GM18870 (cell line): ENCODE results near the gene MICB.
"Not testable (repeated sequence)": the region's sequence is repeated elsewhere in the genome, so short reads cannot be mapped to it uniquely, and the experiment has no call there.

Experiments
- ATAC-seq: cut with Tn5 transposase; IDR thresholded peaks from one replicate; pipeline ENCODE4 v1.9.1; 2021; ENCODE audit warnings: moderate library complexity; ENCODE audit not compliant: unreplicated experiment

The MICB gene

DNA sequence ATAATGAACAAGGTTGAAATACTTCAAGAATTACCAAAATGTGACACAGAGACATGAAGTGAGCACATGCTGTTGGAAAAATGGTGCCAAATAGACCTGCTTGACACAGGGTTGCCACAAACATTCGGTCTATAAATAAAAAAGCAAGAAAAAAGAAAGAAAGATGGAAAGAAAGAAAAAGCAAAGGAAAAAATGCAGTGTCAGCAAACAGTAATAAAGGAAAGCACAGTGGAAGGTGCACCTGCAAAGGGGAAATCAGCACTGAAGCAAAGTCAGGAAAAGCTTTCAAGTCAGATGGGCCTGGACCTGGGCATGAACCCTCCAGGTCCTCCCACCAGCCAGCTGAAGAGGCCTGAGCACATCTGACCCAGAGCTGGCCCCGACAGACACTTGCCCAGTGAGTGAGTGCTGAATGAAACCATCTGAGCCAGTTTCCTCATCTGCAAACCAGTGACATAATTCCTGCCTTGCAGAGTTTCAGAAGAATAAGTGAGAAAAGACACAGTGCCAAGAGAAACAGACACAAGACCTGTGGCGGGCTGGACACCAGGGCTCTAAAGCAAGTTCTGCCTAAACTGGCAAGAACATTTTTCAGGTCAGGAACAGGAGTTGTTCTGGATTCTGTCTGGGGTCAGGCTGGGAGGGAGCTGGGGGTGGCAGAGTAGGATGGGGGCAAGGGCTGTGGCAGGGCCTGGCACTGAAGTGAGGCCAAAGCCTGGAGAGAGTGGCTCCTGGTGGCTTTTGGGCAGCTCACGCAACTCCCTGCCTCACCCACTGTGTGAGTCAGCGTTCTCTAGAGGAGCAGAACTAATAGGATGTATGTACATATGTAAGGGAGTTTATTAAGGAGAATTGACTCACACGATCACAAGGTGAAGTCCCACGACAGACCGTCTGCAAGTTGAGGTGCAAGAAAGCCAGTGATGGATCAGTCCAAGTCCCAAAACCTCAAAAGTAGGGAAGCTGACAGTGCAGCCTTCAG is 23.9 kb upstream of the MICB start:
- ATAC-seq: no peak

DNA sequence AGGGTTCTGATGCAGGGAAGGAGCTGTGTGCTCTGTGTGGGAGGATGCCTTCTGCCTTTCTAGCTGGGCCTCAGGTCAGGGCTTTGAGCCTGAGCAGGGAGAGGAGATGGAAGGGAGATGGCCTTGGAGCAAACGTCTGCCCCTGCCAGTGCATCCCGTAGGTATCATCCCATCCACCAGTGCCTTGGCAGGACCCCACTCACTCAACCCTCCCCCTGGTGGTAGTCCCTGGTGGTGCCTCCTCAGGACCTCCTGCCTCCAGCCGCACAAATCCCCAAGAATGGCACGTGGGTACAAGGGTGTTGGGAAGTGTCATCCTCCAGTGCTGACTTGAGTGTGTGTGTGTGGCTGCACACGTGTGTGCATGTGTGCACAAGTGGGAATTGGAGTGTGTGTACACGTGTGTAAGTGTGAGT is 23.1 kb upstream of the MICB start:
- ATAC-seq: no peak

DNA sequence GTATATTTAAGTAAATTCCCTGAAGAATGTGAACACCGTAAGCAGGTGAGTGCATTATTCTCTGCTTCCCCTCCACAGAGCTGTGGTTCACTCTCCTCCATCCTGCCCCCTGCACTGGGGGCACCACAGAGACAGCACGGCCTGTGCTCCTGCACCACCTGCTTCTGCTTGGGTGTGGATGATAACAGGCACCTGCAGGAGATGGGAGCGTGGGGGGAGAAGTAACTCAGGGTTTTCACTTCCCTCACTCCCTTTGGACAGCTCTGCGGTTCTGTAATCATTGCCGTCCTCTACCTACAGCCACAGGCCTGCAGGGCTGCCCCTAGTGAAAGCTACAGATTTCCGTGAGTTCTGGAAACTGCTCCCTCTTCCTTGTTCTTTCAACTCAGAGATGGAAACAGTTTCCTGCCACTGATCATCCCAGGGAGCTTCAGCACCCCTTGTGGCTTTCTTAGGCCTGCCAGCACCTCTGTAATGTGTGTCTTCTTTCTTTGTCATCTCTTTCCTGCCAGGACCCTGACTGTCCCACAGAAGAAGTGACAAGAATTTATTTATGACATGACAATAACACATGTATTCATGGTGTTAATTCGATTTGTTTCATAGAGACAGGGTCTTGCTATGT is 21.3 kb upstream of the MICB start:
- ATAC-seq: no peak

DNA sequence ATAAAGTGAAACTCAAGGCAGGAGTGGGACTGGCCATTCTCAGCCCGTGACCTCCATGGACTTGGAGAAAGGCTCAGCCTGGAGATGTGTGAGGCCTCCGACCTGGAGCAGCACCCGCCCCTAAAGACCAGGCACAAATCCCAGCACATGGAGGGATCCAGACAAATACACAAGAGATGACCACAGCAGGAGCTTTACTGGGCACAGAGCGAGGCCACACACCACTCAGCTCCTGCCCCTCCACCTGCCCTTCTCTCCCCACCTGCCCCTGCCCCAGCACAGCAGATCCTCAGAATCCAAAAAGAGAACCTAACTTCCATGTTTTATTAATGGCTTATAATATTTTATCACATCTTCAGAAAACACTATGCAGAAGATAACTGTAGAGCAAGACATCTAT is 20.4 kb upstream of the MICB start:
- ATAC-seq: no peak

DNA sequence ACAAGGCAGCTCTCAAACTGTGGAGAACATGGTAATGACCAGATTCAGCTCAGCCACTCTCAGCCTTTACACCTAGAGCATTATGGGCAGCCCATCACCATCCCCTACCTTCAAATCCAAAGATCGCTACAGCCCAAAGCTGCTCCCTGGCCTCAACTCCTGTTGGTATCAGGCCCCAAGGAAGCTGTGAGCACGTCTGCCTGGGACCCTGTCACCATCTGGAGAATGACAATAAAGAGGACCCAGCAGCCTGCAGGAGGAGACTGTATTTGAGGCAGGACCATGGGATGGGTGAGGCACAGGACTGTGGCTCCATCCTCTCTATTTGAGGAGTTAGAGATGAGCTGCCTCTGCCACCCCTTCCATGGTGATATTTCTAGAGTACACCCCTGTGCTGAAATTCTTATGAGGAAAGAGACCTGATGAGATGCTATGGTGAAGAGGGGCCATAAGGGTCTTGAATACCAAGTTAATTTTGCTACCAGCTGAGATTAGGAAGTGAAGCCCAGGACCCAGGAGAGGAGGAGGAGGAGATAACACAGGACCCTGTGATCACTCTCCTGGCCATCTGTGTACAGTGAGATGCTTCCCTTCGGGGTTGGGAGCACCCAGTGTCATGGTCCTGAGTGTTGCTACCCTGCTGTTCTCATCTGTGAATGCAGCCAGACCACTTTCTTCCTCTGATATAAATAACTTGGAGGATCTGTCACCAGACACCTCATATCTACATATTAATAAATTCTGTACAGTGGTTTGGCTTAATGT is 19.6 kb upstream of the MICB start:
- no peak for ATAC-seq

DNA sequence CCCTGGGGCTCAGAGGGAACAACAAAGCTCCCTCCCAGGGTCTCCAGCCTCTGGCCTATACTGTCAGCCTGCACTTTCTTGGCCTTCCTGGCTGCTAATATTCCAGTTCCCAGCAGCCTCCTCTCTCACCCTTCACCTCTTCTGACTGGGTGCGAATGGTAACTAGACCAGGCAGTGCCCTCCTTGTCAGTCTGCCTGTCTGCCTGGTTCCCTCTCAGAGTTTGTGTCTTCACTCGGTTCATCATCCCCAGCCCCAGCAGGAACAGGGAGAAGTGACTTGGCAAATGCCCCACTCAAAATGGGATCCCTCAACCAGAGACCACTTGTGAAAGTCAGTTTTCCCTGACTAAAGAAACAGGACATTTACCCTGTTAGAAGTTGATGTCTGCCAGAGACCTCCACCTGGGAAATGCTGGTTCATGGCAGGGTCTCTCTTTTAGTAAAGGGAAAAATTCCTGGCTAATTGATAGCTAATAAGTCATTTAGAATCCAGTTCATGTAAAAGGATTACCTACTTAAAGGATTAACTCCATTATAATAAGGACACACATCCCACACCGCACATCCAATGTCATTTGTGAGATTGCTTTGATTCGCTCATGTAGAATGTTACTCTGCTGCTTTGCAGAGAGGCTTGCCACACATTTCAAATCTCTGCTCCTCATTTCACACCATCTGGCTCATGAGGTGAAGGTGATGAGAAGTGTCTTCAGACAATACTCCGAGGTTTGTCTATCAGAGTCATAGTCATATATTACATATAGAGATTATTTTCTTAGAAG is 18.6 kb upstream of the MICB start:
- ATAC-seq: no peak

DNA sequence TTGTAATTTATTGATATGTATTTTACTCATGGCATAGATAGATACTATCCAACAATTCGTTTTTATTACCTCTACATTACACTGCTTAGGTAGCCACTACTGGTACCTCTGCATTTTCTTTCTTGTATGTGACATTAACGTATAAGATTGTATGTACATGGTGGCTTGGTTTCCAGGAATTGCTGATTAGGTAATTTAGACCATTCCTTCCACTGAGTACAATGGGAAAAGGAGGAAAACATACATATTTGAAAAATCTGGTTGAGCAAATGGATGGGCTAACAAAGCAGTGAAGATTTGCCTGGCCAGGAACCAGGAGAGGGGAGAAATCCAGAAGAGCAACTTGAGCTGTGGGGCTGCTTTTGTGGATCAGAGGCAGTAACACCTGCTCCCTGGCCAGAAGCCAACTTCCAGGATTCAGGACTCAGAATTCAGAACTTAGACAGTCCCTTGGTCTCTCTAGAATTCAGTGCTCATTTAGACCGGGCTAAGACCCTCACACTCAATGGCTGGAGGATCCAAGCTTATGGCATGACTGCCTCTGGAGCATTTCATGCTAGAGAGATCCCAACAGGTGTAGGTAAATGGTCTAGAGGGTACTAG is 17.9 kb upstream of the MICB start:
- no peak for ATAC-seq

DNA sequence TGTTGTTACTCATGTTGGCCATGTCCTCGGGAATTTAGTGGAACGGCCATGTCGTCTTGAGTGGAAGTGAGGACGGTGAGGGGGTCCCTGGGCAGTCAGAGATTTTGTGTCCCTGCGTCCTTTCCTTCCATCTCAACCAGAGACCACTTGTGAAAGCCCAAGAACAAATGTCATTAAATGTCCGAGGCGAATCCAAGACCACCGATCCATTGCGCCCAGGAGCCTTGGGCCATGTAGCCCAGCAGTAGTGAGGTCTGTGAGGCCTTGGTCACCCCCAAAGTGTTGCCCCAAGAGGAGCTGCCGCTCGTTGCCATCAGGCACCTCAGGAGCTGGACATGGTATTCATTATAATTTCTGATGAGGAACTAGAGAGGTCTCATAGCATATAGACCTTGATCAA is 17.4 kb upstream of the MICB start:
- no peak for ATAC-seq

DNA sequence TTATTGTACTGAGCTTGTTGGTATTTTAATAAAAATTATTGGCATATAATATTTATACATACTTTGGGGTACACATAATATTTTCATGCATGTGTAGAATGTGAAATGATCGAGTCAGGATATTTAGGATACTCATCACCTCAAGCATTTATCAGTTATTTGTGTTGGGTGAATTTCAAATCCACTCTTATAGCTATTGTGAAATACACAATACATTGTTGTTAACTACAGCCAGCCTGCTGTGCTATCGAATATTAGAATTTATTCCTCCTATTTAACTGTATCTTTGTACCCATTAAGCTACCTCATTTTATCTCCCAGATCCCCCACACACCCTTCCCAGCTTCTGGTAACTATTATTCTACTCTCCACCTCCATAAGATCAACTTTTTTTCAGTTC is 14.6 kb upstream of the MICB start:
- no peak for ATAC-seq

DNA sequence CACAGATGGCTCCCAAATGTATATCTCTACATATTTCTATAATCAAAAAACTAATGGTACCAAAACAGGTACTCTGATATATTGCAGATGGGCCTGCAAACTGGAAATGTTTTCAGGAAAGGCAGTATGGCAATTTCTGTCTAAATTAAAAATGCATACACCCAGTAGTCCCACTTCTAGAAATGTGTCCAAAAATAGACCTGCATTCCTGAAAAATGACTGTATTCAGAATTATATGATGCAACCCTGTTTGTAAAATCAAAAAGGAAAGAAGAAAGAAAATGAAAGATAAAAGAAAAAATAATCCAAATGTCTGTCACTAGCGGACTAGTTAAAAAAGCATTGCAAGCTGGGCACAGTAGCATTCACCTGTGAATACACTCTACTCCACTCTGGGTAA is 12.9 kb upstream of the MICB start:
- no peak for ATAC-seq

DNA sequence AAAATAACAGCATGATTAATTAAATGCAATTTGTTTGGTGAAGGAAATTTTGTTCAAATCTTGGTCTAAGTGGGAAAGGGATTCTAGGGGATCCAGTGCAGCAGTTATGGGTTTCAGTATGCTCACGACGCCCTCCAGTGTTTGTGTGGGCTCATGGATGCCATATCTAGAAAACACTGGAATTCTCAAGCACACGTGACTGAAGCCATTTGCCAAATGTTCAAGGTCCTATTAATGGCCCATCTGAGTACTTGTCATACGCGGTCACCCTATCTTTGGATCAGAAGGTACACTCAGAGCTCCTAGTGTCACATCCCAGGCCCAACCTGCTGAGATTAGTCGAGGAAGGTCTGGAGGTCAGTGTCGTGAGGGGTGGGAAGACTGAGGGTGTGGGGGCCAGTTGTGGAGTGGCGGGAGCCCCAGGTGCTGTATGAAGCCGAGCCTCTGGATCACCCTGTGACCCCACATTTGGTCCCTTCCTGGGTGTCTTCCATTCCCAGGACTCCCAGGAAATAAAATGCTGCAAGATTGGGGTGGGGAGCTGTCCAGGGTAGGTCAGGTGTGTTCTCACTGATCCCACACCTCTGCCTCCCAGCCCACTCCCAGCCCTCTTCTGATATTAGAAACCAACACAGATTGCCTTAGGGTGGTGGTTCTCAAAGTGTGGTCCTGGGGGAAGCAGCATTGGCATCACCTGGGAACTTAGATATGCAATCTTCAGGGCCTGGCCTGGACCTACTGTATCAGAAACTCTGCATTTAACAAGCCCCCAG is 11.7 kb upstream of the MICB start:
- not testable (repeated sequence) for ATAC-seq

DNA sequence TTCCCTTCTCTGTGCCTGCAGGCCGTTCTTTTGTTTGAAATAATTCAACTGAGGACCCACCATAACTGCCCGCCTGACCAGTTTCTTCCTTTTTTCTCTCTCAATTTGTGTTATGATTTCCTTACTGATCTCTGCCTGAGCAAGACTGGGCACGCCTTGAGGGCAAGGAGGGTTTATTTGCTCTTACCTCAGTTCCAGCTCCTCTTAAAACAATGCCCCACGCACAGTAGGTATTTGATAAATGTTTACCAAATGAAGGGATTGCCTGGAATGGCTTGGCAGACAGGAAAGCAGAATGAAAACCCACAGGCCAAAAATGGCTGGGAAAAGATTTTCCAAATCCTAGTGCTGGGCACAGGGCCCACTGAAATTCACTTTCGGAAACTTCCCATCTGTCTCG is 10.3 kb upstream of the MICB start:
- ATAC-seq: not testable (repeated sequence)

DNA sequence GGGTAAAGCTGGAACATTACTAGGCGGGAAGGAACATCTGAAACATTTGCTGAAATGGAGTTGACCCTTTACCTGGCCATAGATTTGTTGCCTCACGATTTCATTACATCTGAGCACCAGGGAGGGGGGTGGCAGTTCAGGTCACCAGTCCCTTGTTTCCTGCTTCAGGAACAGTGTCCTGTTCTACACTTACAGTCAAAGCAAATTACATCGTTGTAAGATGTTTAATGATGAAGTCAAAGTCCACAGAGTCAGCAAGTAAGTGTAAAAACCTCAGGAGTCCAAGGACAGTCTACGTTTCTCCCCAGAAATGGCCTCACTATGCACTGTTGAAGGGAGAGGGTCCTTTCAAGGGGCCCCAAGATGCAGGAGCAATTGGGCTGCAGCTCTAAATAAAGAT is 8.9 kb upstream of the MICB start:
- no peak for ATAC-seq

DNA sequence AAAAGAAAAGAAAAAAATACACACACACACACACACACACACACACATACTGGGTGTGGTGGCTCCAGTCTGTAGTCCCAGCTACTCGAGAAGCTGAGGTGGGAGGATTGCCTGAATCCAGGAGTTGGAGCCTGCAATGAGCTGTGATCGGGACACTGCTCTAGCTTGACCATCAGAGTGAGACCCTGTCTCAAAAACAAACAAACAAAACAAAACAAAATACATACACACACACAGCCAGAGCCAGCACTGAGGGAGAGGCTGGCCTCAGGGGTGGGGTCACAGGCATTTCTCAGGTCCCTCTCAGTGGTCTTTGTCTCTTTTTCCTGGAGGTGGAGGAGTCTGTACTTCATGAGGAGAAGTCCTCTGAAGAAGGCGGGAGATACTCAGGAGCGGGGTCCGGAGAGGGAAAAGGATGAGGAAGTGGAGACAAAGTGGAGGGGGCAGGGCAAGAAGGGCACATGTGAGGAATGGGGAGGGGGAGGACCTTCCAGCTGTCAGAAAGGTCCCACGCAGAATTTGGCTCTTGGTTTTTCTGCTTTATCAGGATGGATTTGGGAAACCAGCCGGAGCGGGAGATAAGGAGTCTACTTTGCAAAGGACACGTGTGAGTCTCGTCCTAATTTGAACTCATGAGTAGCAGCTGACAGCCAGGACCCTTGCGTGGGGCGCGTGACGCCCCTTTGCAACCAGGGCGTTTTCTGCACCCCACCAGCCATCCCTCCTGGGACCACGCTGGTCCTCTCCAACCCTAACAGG is 7.7 kb upstream of the MICB start:
- no peak for ATAC-seq

DNA sequence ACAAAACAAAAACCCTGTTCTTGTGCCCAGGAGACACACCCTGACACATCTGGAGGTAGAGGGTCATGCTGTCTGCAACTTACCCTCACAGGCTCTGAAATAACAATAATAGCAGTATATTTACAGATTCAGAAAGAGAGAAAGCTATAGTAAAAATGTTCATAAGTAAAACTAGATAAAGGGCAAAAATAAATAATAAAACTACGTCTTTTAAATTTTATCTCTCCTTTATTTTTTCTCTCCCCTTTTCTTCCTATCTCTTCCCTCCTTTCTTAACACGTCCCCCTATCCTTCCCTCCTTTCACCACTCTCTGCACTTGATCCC is 4.4 kb upstream of the MICB start:
- ATAC-seq: not testable (repeated sequence)

DNA sequence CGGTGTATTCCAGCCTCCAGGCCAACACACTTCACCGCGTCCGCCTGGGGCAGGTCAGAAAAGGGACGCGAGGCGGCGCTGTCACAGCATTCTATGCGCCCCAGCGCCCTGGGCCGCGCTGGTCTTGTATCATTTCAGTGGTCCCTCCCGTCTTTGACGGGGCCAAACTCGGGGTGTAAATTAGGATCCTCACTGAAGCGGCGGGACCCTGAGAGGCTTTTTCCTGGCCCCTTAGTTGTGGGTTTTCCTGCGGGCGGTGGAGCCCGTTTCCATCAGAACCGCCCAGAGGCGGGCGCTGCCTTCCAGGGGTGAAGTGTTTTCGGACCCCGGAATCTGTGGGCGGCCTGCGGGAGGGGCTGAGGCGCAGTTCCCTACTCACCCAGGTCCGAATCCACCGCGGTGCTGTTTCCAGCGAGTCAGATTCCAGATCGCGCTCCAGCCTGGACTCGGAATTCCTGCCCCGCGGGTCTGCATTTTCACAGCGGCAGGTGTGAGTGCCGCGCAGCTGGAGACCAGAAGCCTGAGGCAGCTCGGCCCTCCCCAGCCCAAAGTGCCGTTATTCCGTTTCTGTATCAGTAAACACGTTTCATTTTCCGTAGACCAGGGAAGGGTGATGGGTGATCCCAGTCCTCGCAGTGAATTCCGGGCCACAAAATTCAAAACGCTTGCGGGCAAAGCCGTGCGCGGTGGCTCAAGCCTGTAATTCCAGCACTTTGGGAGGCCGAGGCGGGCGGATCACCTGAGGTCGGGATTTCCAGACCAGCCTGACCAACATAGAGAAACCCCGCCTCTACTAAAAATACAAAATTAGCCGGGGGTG is 3.9 kb upstream of the MICB start:
- ATAC-seq: peak; percentile 35

DNA sequence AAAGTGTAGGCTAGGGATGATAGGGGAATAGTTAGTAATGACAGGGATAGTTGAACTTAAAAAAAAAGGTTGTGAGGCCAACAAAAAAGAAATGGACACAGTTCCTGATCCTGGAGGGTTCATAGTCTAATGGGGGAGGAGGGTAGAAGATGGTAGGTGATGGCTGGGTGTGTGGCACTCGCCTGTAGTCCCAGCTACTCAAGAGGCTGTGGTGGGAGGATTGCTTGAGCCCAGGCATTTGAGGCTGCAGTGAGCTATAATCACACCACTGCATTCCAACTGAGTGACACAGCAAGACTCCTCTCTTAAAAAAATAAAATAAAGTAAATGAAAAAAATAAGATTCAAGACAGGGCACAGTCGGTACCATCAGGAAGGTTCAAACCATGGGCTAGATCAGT is 2.4 kb upstream of the MICB start:
- ATAC-seq: no peak

DNA sequence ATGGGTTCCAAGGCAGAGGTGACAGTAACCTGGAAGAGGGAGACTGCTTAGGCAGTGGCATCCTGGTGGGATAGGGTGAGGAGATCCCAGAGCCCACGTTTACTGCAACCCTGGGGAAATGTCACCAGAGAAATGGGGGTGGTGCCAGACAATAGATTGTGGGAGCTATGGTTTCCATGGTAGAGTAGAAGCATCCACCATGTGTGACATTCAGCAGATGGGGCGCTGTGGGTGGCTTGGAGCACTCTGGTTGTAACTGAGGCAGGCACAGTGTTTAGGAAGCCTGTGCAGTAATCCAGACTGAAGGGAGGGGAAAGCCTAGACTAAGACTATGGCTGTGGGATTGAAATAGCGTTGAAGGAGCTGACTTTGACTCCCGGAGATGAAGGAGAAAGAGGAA is 1.1 kb upstream of the MICB start:
- ATAC-seq: not testable (repeated sequence)
